KMS-11 (cell line): ENCODE measurements around the gene DDX25.

Experiments used
- H2AFZ ChIP-seq: fragments of 200-600 bp; sonication (generic); 2 replicates; pipeline ENCODE4 v1.6.1; 2016; ENCODE audit warnings: antibody characterized with exemption, mixed run types, low read depth
- H3K27ac ChIP-seq: fragments of 200-600 bp; sonication (generic); 2 replicates; pipeline ENCODE4 v1.6.1; 2016; ENCODE audit warnings: mild to moderate bottlenecking, mixed run types
- H3K27me3 ChIP-seq: fragments of 200-600 bp; sonication (generic); 2 replicates; pipeline ENCODE4 v1.6.1; 2017; ENCODE audit warnings: mild to moderate bottlenecking, low read depth, mixed run types, moderate library complexity; ENCODE audit not compliant: insufficient read depth
- H3K36me3 ChIP-seq: fragments of 200-600 bp; sonication (generic); 2 replicates; pipeline ENCODE4 v1.6.1; 2017; ENCODE audit warnings: mild to moderate bottlenecking, mixed run types; ENCODE audit not compliant: insufficient read depth
- H3K4me1 ChIP-seq: fragments of 200-600 bp; sonication (generic); 2 replicates; pipeline ENCODE4 v1.6.1; 2016; ENCODE audit warnings: mild to moderate bottlenecking, low read depth, mixed run types; ENCODE audit not compliant: poor library complexity, severe bottlenecking
- H3K4me2 ChIP-seq: fragments of 200-600 bp; sonication (generic); 2 replicates; pipeline ENCODE4 v1.7.0; 2016; ENCODE audit warnings: mild to moderate bottlenecking, mixed run types
- H3K4me3 ChIP-seq: fragments of 200-600 bp; sonication (generic); IDR thresholded peaks from 2 replicates; pipeline ENCODE4 v1.6.1; 2017; ENCODE audit warnings: low read depth, low read length, mixed read lengths; ENCODE audit not compliant: insufficient read depth
- H3K79me2 ChIP-seq: fragments of 200-600 bp; sonication (generic); 2 replicates; pipeline ENCODE4 v1.6.1; 2016; ENCODE audit warnings: low read depth, mixed run types; ENCODE audit not compliant: insufficient read depth
- H3K9ac ChIP-seq: fragments of 200-600 bp; sonication (generic); 2 replicates; pipeline ENCODE4 v1.6.1; 2016; ENCODE audit warnings: mild to moderate bottlenecking, mixed run types
- H4K20me1 ChIP-seq: fragments of 200-600 bp; sonication (generic); 2 replicates; pipeline ENCODE4 v1.6.1; 2016; ENCODE audit warnings: mild to moderate bottlenecking, mixed run types; ENCODE audit not compliant: insufficient read depth
- TF ChIP-seq, protein P1 (sequence below): fragments of 200-600 bp; sonication (generic); conservative IDR thresholded peaks from 2 replicates; pipeline ENCODE4 v1.6.1; 2017; ENCODE audit warnings: low read depth, mild to moderate bottlenecking, antibody characterized with exemption, low read length, moderate library complexity, mixed read lengths

Gene DDX25

DNA sequence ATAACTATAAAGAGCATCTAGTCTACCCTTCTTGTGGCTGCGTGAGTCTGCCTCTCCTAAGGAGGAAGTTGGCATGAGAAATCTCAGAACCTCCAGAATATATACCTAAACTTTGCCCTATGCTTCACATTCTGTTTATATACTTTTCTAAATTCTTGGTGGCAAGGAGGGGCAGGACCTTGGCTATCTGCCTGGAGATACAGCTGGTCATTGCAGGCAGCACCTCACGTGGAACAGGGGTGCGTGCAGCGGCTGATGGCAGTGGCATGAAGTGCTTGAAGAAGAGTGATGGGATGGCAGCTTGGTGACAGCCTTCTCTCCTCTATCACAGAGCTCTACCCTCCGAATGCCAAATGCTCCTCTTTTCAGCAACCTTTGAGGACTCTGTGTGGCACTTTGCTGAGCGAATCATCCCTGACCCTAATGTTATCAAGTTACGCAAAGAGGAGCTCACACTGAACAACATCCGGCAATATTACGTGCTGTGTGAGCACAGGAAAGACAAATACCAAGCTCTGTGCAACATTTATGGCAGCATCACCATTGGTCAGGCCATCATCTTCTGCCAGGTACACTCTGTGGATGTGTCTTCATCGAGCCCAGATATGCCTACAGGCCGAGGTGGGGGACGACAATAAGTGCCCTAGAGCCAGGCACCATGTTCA is 12.5 kb downstream of the DDX25 start:
- Histone ChIP-seq H3K27ac (no peak overlapping the region), H3K4me3 (no peak overlapping the region), H4K20me1 (no peaks in the 10 kb centered on the region), H3K36me3 (no peaks in the 10 kb centered on the region), H3K79me2 (no peaks in the 10 kb centered on the region), H3K4me2 (no peak overlapping the region), H3K27me3 (no peaks in the 10 kb centered on the region), H3K9ac (no peak overlapping the region), H2AFZ (no peak overlapping the region), H3K4me1 (no peaks in the 10 kb centered on the region)
- TF ChIP-seq, protein P1, sequence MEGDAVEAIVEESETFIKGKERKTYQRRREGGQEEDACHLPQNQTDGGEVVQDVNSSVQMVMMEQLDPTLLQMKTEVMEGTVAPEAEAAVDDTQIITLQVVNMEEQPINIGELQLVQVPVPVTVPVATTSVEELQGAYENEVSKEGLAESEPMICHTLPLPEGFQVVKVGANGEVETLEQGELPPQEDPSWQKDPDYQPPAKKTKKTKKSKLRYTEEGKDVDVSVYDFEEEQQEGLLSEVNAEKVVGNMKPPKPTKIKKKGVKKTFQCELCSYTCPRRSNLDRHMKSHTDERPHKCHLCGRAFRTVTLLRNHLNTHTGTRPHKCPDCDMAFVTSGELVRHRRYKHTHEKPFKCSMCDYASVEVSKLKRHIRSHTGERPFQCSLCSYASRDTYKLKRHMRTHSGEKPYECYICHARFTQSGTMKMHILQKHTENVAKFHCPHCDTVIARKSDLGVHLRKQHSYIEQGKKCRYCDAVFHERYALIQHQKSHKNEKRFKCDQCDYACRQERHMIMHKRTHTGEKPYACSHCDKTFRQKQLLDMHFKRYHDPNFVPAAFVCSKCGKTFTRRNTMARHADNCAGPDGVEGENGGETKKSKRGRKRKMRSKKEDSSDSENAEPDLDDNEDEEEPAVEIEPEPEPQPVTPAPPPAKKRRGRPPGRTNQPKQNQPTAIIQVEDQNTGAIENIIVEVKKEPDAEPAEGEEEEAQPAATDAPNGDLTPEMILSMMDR: no peak

DNA sequence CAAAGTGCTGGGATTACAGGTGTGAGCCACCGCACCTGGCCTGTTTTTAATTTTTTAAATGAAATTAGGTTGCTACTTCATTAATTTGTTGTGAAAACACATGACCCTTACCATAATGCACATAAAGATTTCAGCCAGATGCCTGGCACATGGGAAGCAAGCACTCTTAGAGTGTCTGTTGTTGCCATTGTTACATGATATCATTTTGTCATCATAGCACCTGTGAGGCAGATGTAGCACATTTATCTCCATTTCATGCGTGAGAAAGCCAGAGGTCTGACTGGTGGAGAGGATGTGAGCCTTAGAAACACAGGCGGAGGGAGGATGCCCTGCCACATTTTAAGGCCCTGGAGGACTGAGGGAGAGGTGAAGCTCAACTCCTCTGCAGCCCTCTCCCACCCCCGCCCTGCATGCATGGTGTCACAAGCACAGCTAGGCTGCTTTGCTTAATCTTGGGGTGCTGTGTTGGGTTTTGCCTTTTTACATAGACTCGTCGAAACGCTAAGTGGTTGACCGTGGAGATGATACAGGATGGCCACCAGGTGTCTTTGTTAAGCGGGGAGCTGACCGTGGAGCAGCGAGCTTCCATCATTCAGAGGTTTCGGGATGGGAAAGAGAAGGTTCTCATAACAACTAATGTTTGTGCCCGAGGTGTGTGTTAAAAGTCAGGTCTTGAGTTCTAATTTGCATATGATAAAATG is 14.0 kb downstream of the DDX25 start:
- Histone ChIP-seq H3K9ac (no peak overlapping the region), H3K4me3 (no peak overlapping the region), H3K27ac (no peak overlapping the region), H3K36me3 (no peaks in the 10 kb centered on the region), H3K4me2 (no peak overlapping the region), H2AFZ (no peak overlapping the region), H3K4me1 (peaks cover 2% of the 10 kb centered on the region), H4K20me1 (no peaks in the 10 kb centered on the region), H3K79me2 (no peaks in the 10 kb centered on the region), H3K27me3 (no peaks in the 10 kb centered on the region)
- TF ChIP-seq, protein P1: no peak

DNA sequence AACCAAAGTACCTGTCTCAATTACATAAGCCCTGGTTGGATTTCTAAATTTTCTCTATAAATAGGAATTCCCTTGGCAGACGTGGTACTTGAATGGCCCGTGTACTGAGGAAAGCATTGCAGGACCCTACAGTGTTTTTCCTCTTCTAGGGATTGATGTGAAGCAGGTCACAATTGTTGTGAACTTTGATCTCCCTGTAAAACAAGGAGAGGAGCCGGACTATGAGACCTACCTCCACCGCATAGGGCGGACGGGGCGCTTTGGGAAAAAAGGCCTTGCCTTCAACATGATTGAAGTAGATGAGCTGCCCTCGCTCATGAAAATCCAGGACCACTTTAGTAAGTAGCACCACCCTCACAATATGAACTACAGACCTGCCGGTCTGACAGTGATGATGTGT is 16.7 kb downstream of the DDX25 start:
- H3K4me1 ChIP-seq: peaks cover 6% of the 10 kb centered on the region
- TF ChIP-seq, protein P1: no peak

DNA sequence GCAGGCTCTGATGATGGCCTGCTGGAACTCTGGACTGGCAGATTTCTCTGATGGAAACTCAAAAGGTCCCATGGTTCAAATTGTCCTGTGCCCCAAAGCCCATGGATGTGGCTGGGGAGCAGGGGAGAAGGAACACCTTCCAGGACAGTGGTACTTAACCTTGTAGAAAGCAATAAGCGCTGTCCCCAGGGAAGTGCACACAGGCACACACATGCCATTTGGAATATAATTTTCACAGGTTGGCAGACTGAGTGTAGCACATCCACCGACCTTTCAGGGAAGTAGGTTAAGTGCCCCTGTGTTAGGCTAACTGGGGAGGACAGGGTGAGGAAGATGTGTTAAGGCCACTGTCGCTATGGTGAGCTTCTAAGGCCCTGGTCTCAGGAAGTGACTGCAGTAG is 17.8 kb downstream of the DDX25 start:
- no peak overlapping the region for H3K4me3 ChIP-seq
- no peaks in the 10 kb centered on the region for H3K27me3 ChIP-seq
- H3K36me3 ChIP-seq: no peaks in the 10 kb centered on the region
- no peak overlapping the region for H3K4me2 ChIP-seq
- TF ChIP-seq, protein P1: no peak
- H3K79me2 ChIP-seq: no peaks in the 10 kb centered on the region
- H3K9ac ChIP-seq: no peak overlapping the region
- no peak overlapping the region for H3K27ac ChIP-seq
- no peaks in the 10 kb centered on the region for H4K20me1 ChIP-seq
- H2AFZ ChIP-seq: no peak overlapping the region
- H3K4me1 ChIP-seq: peaks cover 6% of the 10 kb centered on the region

More for the DNA sequence above, 16.7 kb downstream of the DDX25 start:
- Histone ChIP-seq H3K9ac (no peak overlapping the region), H3K36me3 (no peaks in the 10 kb centered on the region), H2AFZ (no peak overlapping the region), H3K4me2 (no peak overlapping the region), H3K27ac (no peak overlapping the region), H4K20me1 (no peaks in the 10 kb centered on the region), H3K79me2 (no peaks in the 10 kb centered on the region), H3K4me3 (no peak overlapping the region), H3K27me3 (no peaks in the 10 kb centered on the region)
